GM04503 (cell line): ENCODE data around the gene RDX.
"Not testable (repeated sequence)": the region's sequence is repeated elsewhere in the genome, so short reads cannot be mapped to it uniquely, and the experiment has no call there.

Source experiments
- DNase-seq: peaks from one replicate; pipeline ENCODE4 v3.0.0-alpha.2; 2012; ENCODE audit warnings: low read depth

The RDX gene

GRCh38 chr11:110296226-110297075 lies at the start of gene RDX:
Gene RDX (minus strand): TSS chr11:110296614. CDS start chr11:110279692, 16,922 bp downstream.
- DNase-seq: no peak

- DNase-seq: no peak
Measured at GRCh38 chr11:110345743-110346142, 49.3 kb upstream of the RDX start.

- DNase-seq: no peak
Measured at GRCh38 chr11:110340436-110340835, 44.0 kb upstream of the RDX start.

- no peak for DNase-seq
Measured at GRCh38 chr11:110339456-110340250, 43.2 kb upstream of the RDX start.

GRCh38 chr11:110338684-110339083 lies 42.3 kb upstream of the RDX start:
- DNase-seq: no peak

GRCh38 chr11:110337570-110338193 lies 41.3 kb upstream of the RDX start:
- no peak for DNase-seq

GRCh38 chr11:110336054-110336453 lies 39.6 kb upstream of the RDX start:
- DNase-seq: no peak

GRCh38 chr11:110335358-110335757 lies 38.9 kb upstream of the RDX start:
- no peak for DNase-seq

GRCh38 chr11:110331626-110332025 lies 35.2 kb upstream of the RDX start:
- no peak for DNase-seq

GRCh38 chr11:110329445-110329844 lies 33.0 kb upstream of the RDX start:
- no peak for DNase-seq

GRCh38 chr11:110327508-110327907 lies 31.1 kb upstream of the RDX start:
- DNase-seq: no peak

- no peak for DNase-seq
Measured at GRCh38 chr11:110323786-110324185, 27.4 kb upstream of the RDX start.

- DNase-seq: no peak
Measured at GRCh38 chr11:110319501-110319900, 23.1 kb upstream of the RDX start.

- no peak for DNase-seq
Measured at GRCh38 chr11:110318638-110319404, 22.4 kb upstream of the RDX start.

- DNase-seq: no peak
Measured at GRCh38 chr11:110317516-110317932, 21.1 kb upstream of the RDX start.

GRCh38 chr11:110314366-110315095 lies 18.1 kb upstream of the RDX start:
- DNase-seq: no peak

GRCh38 chr11:110312670-110313069 lies 16.3 kb upstream of the RDX start:
- no peak for DNase-seq

GRCh38 chr11:110311783-110312579 lies 15.6 kb upstream of the RDX start:
- DNase-seq: no peak

GRCh38 chr11:110308071-110308470 lies 11.7 kb upstream of the RDX start:
- DNase-seq: no peak

GRCh38 chr11:110306019-110306388 lies 9.6 kb upstream of the RDX start:
- not testable (repeated sequence) for DNase-seq
